Liver (tissue), 3 donors: ENCODE data around the gene GPR156.

Experiments used
- ATF3 ChIP-seq: IDR thresholded peaks from 2 replicates; pipeline ENCODE4 v1.6.1; 2016; ENCODE audit warnings: antibody characterized with exemption
- CTCF ChIP-seq: fragments of 150-350 bp; IDR thresholded peaks from 2 replicates; pipeline ENCODE4 v1.5.1; 2017; ENCODE audit warnings: improper control_type of control experiment, low read depth, low read length; ENCODE audit not compliant: missing input control
- EGR1 ChIP-seq, 2 donors: IDR thresholded peaks; 2 replicates each; pipeline ENCODE4 v1.6.1; 2016 to 2018; ENCODE audit warnings: antibody characterized with exemption in 2 of 2, low read depth in 2 of 2
- FOXA1 ChIP-seq: IDR thresholded peaks from 2 replicates; pipeline ENCODE4 v1.6.1; 2016; ENCODE audit warnings: antibody characterized with exemption
- GABPA ChIP-seq, 2 donors: IDR thresholded peaks in 1 of 2; conservative IDR thresholded peaks in 1 of 2; 2 replicates each; pipeline ENCODE4 v1.6.1; 2016; ENCODE audit warnings: antibody characterized with exemption in 2 of 2, mild to moderate bottlenecking in 1 of 2, moderate library complexity in 1 of 2
- HNF4G ChIP-seq: IDR thresholded peaks from 2 replicates; pipeline ENCODE4 v1.6.1; 2016; ENCODE audit warnings: antibody characterized with exemption
- JUND ChIP-seq, 2 donors: IDR thresholded peaks; 2 replicates each; pipeline ENCODE4 v1.6.1; 2016; ENCODE audit warnings: antibody characterized with exemption in 2 of 2
- MAX ChIP-seq: IDR thresholded peaks from 2 replicates; pipeline ENCODE4 v1.6.1; 2016; ENCODE audit warnings: antibody characterized with exemption
- NR2F2 ChIP-seq: IDR thresholded peaks from 2 replicates; pipeline ENCODE4 v1.6.1; 2016; ENCODE audit warnings: antibody characterized with exemption
- RAD21 ChIP-seq, 2 donors: IDR thresholded peaks; 2 replicates each; pipeline ENCODE4 v1.6.1; 2016; ENCODE audit warnings: antibody characterized with exemption in 2 of 2, mild to moderate bottlenecking in 2 of 2
- RXRA ChIP-seq, 2 donors: IDR thresholded peaks; 2 replicates each; pipeline ENCODE4 v1.6.1; 2017 to 2018; ENCODE audit warnings: antibody characterized with exemption in 2 of 2, mild to moderate bottlenecking in 1 of 2
- SP1 ChIP-seq: IDR thresholded peaks from 2 replicates; pipeline ENCODE4 v1.6.1; 2018; ENCODE audit warnings: antibody characterized with exemption, mild to moderate bottlenecking
- donor health status: healthy.
- donor health status: healthy.

- TF ChIP-seq CTCF (no peak), EGR1 (IDR thresholded peaks at IDR 0.05; ENCODE audit: low read depth in 2 of 2) (no peak), MAX (no peak), HNF4G (no peak), RAD21 (IDR thresholded peaks at IDR 0.05) (no peak), GABPA (IDR thresholded peaks at IDR 0.05 in 1 of 2, conservative IDR thresholded peaks at IDR 0.05 in 1 of 2) (no peak), ATF3 (no peak), JUND (IDR thresholded peaks at IDR 0.05) (no peak), NR2F2 (no peak), FOXA1 (no peak), SP1 (no peak), RXRA (IDR thresholded peaks at IDR 0.05) (no peak)
These were observed 122.6 kb downstream of the GPR156 start for GRCh38 chr3:120162400-120162799.
